Neuronal stem cell (in vitro differentiated cells): Measurements from ENCODE around the gene ABCA7.
A peak's percentile ranks its signal among the peaks of the same experiment; 100 is the strongest.

Source experiments
- DNase-seq: peaks from one replicate; pipeline ENCODE4 v3.0.0-alpha.2; 2013; ENCODE audit warnings: low spot score
- H2AFZ ChIP-seq: one replicate; pipeline ENCODE4 v1.6.1; 2013; ENCODE audit warnings: mild to moderate bottlenecking, low read length, inconsistent platforms
- H2AK5ac ChIP-seq: 2 replicates; pipeline ENCODE4 v1.6.1; 2013; ENCODE audit warnings: low read depth, mild to moderate bottlenecking, inconsistent platforms, low read length, moderate library complexity, mixed read lengths
- H2BK120ac ChIP-seq: 2 replicates; pipeline ENCODE4 v1.6.1; 2013; ENCODE audit warnings: low read depth, mild to moderate bottlenecking, inconsistent platforms, low read length, moderate library complexity, mixed read lengths
- H2BK12ac ChIP-seq: one replicate; pipeline ENCODE4 v1.6.1; 2013; ENCODE audit warnings: low read length, inconsistent platforms
- H2BK15ac ChIP-seq: 2 replicates; pipeline ENCODE4 v1.6.1; 2013; ENCODE audit warnings: mild to moderate bottlenecking, low read length, inconsistent platforms, mixed read lengths
- H2BK5ac ChIP-seq: one replicate; pipeline ENCODE4 v1.6.1; 2013; ENCODE audit warnings: inconsistent platforms, mild to moderate bottlenecking, low read length, moderate library complexity
- H3K14ac ChIP-seq: one replicate; pipeline ENCODE4 v1.6.1; 2013; ENCODE audit warnings: low read length, inconsistent platforms
- H3K18ac ChIP-seq: 2 replicates; pipeline ENCODE4 v1.6.1; 2013; ENCODE audit warnings: low read length, inconsistent platforms
- H3K23ac ChIP-seq: 2 replicates; pipeline ENCODE4 v1.6.1; 2013; ENCODE audit warnings: low read depth, mild to moderate bottlenecking, mixed read lengths, low read length, inconsistent platforms; ENCODE audit not compliant: poor library complexity
- H3K27ac ChIP-seq: replicated peaks from 3 replicates; pipeline ENCODE4 v1.5.1; 2013; ENCODE audit warnings: low read length, inconsistent platforms
- H3K27me3 ChIP-seq, 3 experiments: 2 replicates each; pipeline ENCODE4 v1.6.1; 2013; ENCODE audit warnings: low read length in 3 of 3, mild to moderate bottlenecking in 2 of 3, inconsistent platforms in 1 of 3, low read depth in 1 of 3, mixed read lengths in 1 of 3, moderate library complexity in 1 of 3; ENCODE audit not compliant: control insufficient read depth in 3 of 3, insufficient read depth in 3 of 3
- H3K36me3 ChIP-seq, 2 donors: replicated peaks in 1 of 2; 2 replicates each; pipeline ENCODE4 v1.6.1; 2013; ENCODE audit warnings: low read length in 2 of 2; ENCODE audit not compliant: control insufficient read depth in 2 of 2, insufficient read depth in 2 of 2
- H3K4ac ChIP-seq: 2 replicates; pipeline ENCODE4 v1.6.1; 2013; ENCODE audit warnings: inconsistent platforms, mild to moderate bottlenecking, low read length, moderate library complexity
- H3K4me1 ChIP-seq, 2 donors: 1 replicate in 1 of 2; 2 replicates in 1 of 2; pipeline ENCODE4 v1.6.1; 2013; ENCODE audit warnings: low read length in 2 of 2, low read depth in 1 of 2; ENCODE audit not compliant: control insufficient read depth in 2 of 2, insufficient read depth in 1 of 2
- H3K4me2 ChIP-seq: one replicate; pipeline ENCODE4 v1.6.1; 2013; ENCODE audit warnings: mild to moderate bottlenecking, low read length, inconsistent platforms; ENCODE audit not compliant: insufficient read depth, poor library complexity, severe bottlenecking
- H3K4me3 ChIP-seq, 2 donors: 2 replicates each; pipeline ENCODE4 v1.5.1; 2013; ENCODE audit warnings: low read length in 2 of 2, mild to moderate bottlenecking in 2 of 2, inconsistent platforms in 1 of 2, moderate library complexity in 1 of 2
- H3K79me1 ChIP-seq: one replicate; pipeline ENCODE4 v1.6.1; 2013; ENCODE audit warnings: low read depth, mild to moderate bottlenecking, inconsistent platforms, low read length, moderate library complexity
- H3K9ac ChIP-seq: one replicate; pipeline ENCODE4 v1.6.1; 2013; ENCODE audit warnings: mild to moderate bottlenecking, low read depth, low read length, inconsistent platforms; ENCODE audit not compliant: poor library complexity
- H3K9me3 ChIP-seq, 2 donors: replicated peaks in 1 of 2; 2 replicates each; pipeline versions ENCODE3 to v1.6.1; 2013; ENCODE audit warnings: low read length in 2 of 2, mild to moderate bottlenecking in 2 of 2, inconsistent platforms in 1 of 2, low read depth in 1 of 2, mixed read lengths in 1 of 2, moderate library complexity in 1 of 2; ENCODE audit not compliant: control insufficient read depth in 2 of 2, insufficient read depth in 1 of 2
- H4K8ac ChIP-seq: one replicate; pipeline ENCODE4 v1.6.1; 2013; ENCODE audit warnings: low read depth, mild to moderate bottlenecking, inconsistent platforms, low read length, moderate library complexity
- H4K91ac ChIP-seq: one replicate; pipeline ENCODE4 v1.6.1; 2013; ENCODE audit warnings: low read length, low read depth, mild to moderate bottlenecking, inconsistent platforms; ENCODE audit not compliant: poor library complexity
- WGBS, 2 donors: extraction: QIAGEN DNeasy Blood & Tissue Kit; methylation state at CpG; one replicate each; pipeline ENCODE4 v1.1.7; 2013; ENCODE audit warnings: missing lambda C conversion rate in 2 of 2, mixed read lengths in 1 of 2; ENCODE audit not compliant: insufficient read length in 2 of 2, insufficient replicate concordance in 1 of 2; ENCODE audit errors: extremely low coverage in 2 of 2; 5-methylcytosine and 5-hydroxymethylcytosine counted together

The ABCA7 gene

DNA sequence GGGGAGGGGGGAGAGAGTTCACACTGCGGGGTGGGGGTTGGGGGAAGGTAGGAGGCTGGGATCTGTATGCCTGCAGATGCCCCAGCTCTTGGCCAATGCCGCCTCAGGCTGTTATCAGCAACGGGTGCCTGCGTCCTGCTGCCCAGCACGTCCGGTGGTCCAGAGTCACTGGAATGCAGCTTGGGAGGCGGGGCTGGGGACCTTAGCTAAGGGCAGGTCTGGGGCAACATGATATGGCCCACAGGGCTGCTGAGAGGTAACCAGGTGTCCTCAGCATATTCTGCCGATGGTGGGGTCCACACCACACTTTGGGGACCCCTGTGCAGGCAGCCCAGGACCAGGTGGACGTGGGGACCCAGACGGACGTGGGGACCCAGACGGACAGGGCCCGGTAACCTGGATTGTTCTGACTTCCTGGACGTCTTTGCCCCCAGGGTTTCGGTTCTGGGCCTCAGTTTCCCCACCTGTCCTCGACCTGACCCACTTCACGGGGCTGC, 26.4 kb downstream of the ABCA7 start:
- no peak for DNase-seq

DNA sequence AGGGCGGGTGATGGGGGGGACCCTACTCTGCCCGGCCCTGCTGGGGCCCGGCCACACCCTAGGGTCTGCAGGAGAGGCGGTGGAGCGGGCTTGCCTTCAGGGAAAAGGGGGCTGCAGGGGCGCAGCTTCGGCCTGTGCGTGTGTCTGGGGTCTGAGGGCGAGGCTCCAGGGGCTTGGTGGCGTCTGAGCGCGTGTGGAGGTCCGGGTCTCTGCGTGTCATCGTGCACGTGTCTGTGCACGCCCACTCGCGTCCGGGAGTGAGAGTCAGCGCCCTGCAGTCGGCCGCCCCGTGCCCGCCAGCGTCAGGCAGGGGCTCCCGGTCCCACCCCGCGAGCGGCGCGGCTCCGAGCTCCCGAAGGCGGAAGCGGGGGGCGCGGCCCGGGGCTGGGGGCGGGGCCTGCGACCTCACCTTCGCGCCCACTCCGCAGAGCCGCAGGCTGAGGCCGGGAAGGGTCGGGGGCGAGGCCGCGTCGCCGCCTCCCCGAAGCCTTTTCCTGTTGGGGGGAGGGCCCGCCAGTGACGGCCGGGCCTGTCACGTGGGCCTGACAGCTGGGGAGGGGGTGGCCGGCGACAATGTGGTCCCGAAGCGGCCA, 26.9 kb downstream of the ABCA7 start, which contains the start of gene ARHGAP45:
TSS of gene ARHGAP45 (plus strand) at position 420 of the 593 bp plus-strand sequence. CDS start 239 bp downstream, outside the sequence.
- no CpG with 5 or more reads among the region's 61 CpGs for WGBS, 2 donors
- Histone ChIP-seq H3K23ac (peak within 1 kb of the TSS; percentile 93), H3K4me2 (peak within 1 kb of the TSS; percentile 73), H3K4ac (no peak within 1 kb of the TSS), H3K79me1 (peaks cover 5% of the 10 kb centered on the region), H3K4me1 (peaks cover 8 to 12% of the 10 kb centered on the region in 2 donors), H2AFZ (peak within 1 kb of the TSS; percentile 88), H3K9me3 (peaks cover 0 to 3% of the 10 kb centered on the region in 2 donors), H3K27me3 (peaks cover 4 to 49% (median 46%) of the 10 kb centered on the region in 3 experiments), H2BK120ac (peak within 1 kb of the TSS; percentile 72), H3K4me3 (peak within 1 kb of the TSS; percentile 33 to 72), H3K18ac (peak within 1 kb of the TSS; percentile 97), H3K27ac (no peak within 1 kb of the TSS), H2BK12ac (peak within 1 kb of the TSS; percentile 73), H2BK15ac (peak within 1 kb of the TSS; percentile 98), H4K8ac (peak within 1 kb of the TSS; percentile 72), H3K14ac (peak within 1 kb of the TSS; percentile 97), H2BK5ac (peak within 1 kb of the TSS; percentile 53), H4K91ac (peak within 1 kb of the TSS; percentile 53), H2AK5ac (peak within 1 kb of the TSS; percentile 97), H3K9ac (peak within 1 kb of the TSS; percentile 60), H3K36me3 (no peaks in the 10 kb centered on the region)
- no peak for DNase-seq

More for the DNA sequence above, 26.4 kb downstream of the ABCA7 start:
- no peaks in the 10 kb centered on the region for H3K36me3 ChIP-seq
- peak overlapping the region; percentile 73 for H3K4me2 ChIP-seq
- peak overlapping the region; percentile 72 for H2BK120ac ChIP-seq
- H3K79me1 ChIP-seq: peaks cover 5% of the 10 kb centered on the region
- peak overlapping the region; percentile 97 for H3K14ac ChIP-seq
- H3K27me3 ChIP-seq: peaks cover 4 to 46% (median 42%) of the 10 kb centered on the region in 3 experiments
- peak overlapping the region; percentile 88 for H2AFZ ChIP-seq
- H2BK5ac ChIP-seq: no peak overlapping the region
- peak overlapping the region; percentile 60 for H3K9ac ChIP-seq
- H3K4me1 ChIP-seq: peaks cover 8 to 12% of the 10 kb centered on the region in 2 donors
- no peak overlapping the region for H3K27ac ChIP-seq
- WGBS, 2 donors: no CpG with 5 or more reads among the region's 17 CpGs
- peak overlapping the region; percentile 53 for H4K91ac ChIP-seq
- H3K4ac ChIP-seq: no peak overlapping the region
- H3K4me3 ChIP-seq: no peak overlapping the region
- H3K18ac ChIP-seq: peak overlapping the region; percentile 97
- peak overlapping the region; percentile 93 for H3K23ac ChIP-seq
- H2BK12ac ChIP-seq: peak overlapping the region; percentile 73
- H2AK5ac ChIP-seq: peak overlapping the region; percentile 93
- peak overlapping the region; percentile 72 for H4K8ac ChIP-seq
- peak overlapping the region; percentile 98 for H2BK15ac ChIP-seq
- peaks cover 0 to 3% of the 10 kb centered on the region in 2 donors for H3K9me3 ChIP-seq

DNA sequence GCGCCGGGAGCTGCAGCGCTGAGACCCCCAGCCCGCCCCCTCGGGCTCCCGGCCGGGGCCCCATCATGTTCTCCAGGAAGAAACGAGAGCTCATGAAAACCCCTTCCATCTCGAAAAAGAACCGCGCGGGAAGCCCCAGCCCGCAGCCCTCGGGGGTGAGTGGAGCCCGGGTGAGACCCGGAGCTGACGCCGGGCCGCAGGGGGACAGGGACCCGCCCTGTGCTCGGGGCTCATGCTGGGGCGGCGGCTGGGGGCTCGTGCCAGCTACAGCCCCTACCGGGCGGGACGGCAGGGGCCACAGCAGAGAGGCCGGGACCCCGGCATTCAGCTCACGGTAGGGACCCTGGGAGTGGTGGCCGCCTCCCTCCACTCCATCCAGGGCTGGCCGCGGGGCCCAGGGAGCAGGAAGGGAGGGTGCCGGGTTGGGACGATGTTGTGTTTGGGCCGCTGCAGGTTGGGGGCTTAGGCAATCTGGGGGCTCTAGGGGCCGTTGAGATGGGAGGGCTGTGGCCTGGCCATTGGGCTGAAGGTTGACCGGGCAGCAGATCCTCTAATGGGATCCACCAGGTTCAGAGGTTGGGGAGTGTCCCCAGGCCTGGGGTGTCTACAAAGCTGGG, 27.5 kb downstream of the ABCA7 start:
- Histone ChIP-seq H3K36me3 (no peaks in the 10 kb centered on the region), H4K91ac (no peak overlapping the region), H3K4me3 (peak overlapping the region in 1 of 2 donors; percentile 33), H4K8ac (no peak overlapping the region), H3K4me1 (peaks cover 8 to 12% of the 10 kb centered on the region in 2 donors), H2BK12ac (no peak overlapping the region), H2BK120ac (no peak overlapping the region), H3K9me3 (peaks cover 0 to 3% of the 10 kb centered on the region in 2 donors), H3K9ac (no peak overlapping the region), H3K4me2 (peak overlapping the region; percentile 73), H2BK5ac (peak overlapping the region; percentile 53), H3K18ac (peak overlapping the region; percentile 97), H3K27ac (no peak overlapping the region), H2BK15ac (no peak overlapping the region), H2AFZ (peak overlapping the region; percentile 88), H3K23ac (peak overlapping the region; percentile 93), H3K14ac (no peak overlapping the region), H3K79me1 (peaks cover 5% of the 10 kb centered on the region), H3K4ac (no peak overlapping the region), H2AK5ac (peak overlapping the region; percentile 97), H3K27me3 (peaks cover 4 to 49% (median 46%) of the 10 kb centered on the region in 3 experiments)
- DNase-seq: no peak
- WGBS, 2 donors: no CpG with 5 or more reads among the region's 38 CpGs
